GM18502 (cell line): ENCODE measurements around the gene PIP5K1A.

Experiments
- ATAC-seq: cut with Tn5 transposase; IDR thresholded peaks from one replicate; pipeline ENCODE4 v1.9.1; 2021; ENCODE audit warnings: mild to moderate bottlenecking; ENCODE audit not compliant: unreplicated experiment, poor library complexity

The PIP5K1A gene

DNA sequence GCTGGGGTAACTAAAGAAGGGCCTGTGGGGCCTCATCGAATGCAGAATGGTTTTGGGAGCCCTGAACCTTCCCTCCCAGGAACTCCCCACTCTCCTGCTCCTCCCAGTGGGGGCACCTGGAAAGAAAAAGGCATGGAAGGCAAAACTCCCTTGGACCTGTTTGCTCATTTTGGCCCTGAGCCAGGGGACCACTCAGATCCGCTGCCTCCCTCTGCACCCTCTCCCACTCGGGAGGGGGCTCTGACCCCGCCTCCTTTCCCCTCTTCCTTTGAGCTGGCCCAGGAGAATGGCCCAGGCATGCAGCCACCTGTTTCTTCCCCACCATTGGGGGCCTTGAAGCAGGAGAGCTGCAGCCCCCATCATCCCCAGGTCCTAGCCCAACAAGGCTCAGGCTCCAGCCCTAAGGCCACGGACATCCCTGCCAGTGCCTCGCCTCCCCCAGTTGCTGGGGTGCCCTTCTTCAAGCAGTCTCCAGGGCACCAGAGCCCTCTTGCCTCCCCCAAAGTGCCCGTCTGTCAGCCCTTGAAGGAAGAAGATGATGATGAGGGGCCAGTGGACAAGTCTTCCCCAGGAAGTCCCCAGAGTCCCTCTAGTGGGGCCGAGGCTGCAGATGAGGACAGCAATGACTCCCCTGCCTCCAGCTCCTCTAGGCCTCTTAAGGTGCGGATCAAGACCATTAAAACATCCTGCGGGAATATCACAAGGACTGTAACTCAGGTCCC is 88.4 kb downstream of the PIP5K1A start:
- no peak for ATAC-seq

DNA sequence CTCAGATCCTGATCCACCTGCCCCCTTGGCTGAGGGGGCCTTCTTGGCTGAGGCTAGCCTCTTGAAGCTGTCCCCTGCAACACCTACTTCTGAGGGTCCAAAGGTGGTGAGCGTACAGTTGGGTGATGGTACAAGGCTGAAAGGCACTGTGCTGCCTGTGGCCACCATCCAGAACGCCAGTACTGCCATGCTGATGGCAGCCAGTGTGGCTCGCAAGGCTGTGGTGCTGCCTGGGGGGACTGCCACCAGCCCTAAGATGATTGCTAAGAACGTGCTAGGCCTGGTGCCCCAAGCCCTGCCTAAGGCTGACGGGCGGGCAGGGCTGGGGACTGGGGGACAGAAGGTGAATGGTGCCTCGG is 89.0 kb downstream of the PIP5K1A start:
- ATAC-seq, result no peak

DNA sequence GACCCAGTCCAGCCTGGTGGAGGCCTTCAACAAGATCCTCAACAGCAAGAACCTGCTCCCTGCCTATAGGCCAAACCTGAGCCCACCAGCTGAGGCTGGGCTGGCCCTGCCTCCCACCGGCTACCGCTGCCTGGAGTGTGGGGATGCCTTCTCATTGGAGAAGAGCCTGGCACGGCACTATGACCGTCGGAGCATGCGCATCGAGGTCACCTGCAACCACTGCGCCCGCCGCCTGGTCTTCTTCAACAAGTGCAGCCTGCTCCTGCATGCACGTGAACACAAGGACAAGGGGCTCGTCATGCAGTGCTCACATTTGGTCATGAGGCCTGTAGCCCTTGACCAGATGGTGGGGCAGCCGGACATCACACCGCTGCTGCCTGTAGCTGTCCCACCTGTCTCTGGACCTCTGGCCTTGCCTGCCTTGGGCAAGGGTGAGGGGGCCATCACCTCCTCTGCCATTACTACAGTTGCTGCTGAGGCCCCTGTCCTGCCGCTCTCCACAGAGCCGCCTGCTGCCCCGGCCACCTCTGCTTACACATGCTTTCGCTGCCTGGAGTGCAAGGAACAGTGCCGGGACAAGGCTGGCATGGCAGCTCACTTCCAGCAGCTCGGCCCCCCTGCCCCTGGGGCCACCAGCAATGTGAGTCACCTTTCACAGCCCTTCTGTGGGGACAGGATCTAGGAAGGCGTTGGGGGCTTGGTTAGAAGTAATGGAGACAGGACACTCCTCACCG is 89.6 kb downstream of the PIP5K1A start:
- no peak for ATAC-seq

DNA sequence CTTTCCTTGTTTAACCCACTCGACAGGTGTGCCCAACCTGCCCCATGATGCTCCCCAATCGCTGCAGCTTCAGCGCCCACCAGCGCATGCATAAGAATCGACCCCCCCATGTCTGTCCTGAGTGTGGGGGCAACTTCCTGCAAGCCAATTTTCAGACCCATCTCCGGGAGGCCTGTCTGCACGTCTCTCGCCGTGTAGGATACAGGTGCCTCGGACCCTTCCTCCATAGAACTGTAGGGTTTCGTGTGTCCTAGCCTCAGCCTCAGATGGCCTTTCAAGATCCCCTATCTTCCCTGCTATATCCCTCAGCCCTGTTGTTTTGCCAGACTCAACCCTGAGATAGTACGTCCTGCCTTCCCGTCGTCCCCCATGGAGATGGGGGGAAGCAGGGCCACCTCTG is 90.2 kb downstream of the PIP5K1A start:
- ATAC-seq, result no peak

DNA sequence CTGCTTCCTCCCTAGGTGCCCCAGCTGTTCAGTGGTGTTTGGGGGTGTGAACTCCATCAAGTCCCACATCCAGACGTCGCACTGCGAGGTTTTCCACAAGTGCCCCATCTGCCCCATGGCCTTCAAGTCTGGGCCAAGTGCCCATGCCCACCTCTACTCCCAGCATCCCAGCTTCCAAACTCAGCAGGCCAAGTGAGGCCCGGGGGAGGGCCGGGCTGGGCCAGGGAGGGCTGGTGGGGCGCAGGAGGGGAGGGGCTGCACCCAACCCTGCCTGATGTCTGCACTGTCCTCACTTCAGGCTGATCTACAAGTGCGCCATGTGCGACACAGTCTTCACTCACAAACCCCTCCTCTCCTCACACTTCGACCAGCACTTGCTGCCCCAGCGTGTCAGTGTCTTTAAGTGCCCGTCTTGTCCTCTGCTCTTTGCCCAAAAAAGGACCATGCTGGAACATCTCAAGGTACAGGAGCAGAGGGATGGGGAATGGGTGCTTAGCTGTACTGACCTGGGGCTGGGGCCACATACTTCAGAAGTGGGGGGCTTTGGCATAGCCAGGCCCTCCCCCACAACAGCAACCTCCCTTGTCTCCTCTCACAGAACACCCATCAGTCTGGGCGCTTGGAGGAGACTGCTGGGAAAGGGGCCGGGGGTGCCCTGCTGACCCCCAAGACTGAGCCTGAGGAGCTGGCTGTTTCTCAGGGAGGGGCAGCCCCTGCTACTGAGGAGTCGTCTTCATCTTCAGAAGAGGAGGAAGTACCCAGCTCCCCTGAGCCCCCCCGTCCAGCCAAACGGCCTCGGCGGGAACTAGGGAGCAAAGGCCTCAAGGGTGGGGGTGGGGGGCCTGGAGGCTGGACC is 91.0 kb downstream of the PIP5K1A start:
- ATAC-seq, result no peak

DNA sequence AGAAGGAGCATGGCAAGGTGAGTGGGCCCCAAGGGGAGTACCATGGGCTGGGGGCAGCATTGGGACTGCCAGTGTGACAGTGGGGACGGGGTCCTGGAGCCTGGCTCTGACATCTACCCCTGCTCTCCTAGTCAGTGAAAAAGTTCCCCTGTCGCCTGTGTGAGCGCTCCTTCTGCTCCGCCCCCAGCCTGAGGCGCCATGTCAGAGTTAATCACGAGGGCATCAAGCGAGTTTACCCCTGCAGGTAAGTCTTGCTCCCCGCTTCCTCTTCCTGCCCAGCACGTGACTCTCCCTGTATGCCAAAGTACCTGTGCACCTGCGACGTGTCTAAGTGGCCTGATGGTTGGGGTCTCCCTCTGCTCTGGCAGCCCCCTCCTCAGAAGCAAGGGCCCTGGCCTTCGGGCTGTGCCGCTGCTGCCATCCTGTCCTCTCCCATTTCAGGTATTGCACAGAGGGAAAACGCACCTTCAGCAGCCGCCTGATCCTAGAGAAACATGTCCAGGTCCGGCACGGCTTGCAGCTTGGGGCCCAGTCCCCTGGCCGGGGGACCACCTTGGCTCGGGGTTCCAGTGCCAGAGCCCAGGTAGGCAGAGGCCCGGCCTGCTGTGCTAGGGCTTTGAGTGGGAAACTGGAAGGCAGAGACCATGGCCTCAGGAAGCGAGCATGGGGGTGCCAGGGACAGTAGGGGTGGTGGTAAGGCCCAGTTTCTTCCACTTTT is 91.8 kb downstream of the PIP5K1A start:
- no peak for ATAC-seq

DNA sequence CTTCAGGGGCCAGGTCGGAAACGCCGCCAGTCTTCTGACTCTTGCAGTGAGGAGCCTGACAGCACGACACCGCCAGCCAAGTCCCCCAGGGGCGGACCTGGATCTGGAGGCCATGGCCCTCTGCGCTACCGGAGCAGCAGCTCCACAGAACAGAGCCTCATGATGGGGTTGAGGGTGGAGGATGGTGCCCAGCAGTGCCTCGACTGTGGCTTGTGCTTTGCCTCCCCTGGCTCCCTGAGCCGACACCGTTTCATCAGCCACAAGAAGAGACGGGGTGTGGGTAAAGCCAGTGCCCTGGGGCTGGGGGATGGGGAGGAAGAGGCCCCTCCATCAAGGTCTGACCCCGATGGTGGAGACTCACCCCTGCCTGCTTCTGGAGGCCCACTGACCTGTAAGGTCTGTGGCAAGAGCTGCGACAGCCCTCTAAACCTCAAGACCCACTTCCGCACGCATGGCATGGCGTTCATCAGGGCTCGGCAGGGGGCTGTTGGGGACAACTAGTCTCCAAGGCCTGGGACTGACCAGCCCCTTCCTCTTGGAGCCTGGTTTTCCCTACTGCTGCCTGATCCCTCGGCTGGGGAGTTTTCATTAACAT is 92.5 kb downstream of the PIP5K1A start:
- no peak for ATAC-seq

DNA sequence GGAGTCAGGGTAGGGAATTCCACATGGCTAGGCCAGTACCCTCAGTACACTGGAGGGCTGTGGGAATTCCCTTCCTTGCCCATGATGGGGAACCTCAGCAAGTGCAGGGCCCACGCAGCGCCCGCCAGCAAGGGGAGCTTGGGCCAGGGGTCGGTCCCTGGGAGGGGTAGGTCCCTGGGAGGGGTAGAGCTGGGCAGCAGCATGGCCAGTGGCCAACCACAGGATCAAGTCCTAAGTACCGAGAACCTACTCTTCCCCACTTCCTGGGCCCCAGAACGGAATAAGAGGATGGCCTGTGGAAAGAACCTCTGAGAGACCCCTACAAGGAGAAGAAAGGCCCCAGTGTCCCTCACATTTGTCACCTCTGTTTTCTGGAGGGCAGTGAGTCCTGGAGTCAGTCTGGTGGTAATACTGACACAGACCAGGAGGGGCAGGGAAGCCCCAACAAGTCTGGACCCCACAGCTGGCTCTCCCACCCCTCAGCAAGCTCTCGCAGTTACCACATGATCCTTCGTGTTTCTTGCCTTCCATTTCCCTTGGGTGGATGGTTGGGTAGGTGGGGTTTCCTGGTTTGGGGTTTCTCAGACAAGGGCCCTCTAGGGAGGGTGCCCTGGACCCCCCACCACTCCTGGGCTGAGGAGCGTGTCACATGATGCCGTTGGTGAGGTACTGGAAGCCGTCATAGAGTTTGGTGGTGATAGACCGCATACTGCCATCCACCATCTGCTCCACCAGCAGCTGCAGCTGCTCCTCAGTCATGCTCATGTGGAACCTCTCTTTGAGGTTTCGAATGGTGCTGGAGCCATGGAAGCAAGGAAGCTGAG is 94.1 kb downstream of the PIP5K1A start:
- no peak for ATAC-seq

DNA sequence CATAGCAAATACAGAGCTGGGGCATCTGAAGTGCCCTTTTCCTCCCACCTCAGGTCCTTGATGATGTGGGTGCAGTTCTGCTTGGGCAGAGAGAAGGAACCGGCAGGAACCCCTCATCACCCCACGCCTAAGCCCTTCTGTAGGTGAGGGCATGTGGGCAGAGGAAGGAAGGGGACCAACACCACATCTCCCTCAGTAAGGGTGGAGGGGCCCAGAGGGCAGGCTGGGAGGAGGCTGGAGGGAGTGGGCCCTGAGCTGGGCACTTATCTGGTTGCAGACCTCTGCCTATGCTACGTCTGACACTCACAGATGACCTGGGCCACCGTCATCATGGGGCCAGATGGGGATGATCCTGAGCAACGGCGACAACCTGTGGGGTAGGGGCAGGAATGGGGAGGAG is 94.7 kb downstream of the PIP5K1A start:
- ATAC-seq, result no peak

DNA sequence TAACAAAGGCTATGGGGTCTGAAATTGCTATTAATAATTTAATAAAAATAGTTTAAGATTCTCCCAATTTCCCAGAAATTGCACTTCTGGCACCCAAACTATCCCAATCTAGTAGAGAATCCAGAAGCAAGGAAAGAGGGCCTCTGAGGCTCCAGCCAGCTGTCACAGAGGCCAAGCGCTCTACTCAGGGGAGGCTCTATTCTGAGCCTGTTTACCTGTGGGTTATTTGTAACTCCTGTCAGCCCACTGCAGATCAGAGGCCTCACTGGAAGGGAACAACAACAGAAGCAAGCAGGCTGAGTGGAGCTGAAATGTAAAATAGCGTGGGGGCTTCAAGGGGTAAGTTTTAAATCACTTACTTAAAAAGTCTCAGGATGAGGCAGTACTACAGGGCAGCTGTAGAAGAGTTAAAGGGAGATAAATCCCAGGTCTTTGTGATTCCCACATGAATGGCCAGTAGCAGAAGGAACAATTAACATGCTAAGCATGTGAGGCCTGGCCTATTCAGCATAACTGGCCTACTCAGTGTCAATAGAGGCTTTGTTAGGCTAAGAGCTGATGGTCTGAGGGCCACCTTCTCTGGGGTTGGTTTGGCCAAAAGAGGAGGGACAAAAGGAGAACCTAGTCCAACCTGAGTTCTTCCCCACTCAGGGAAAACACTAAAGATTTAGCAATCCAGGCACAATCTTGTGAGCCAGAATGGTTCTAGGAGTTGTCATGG is 96.5 kb downstream of the PIP5K1A start:
- no peak for ATAC-seq
